Panc1 (cell line): ENCODE measurements around the gene NRCAM.

Source experiments
- CTCF ChIP-seq: fragments of 450-650 bp; IDR thresholded peaks from 2 replicates; pipeline ENCODE4 v1.5.1; 2017; ENCODE audit warnings: mild to moderate bottlenecking
- POLR2AphosphoS5 ChIP-seq: IDR thresholded peaks from 2 replicates; pipeline ENCODE4 v1.6.1; 2012; ENCODE audit warnings: mild to moderate bottlenecking, low read depth, low read length, moderate library complexity
- REST ChIP-seq, 2 experiments: IDR thresholded peaks; 2 replicates each; pipeline ENCODE4 v1.6.1; 2011 to 2012; ENCODE audit warnings: low read depth in 2 of 2, control low read depth in 1 of 2, low read length in 1 of 2, mild to moderate bottlenecking in 1 of 2, moderate library complexity in 1 of 2; ENCODE audit not compliant: insufficient read depth in 1 of 2

GRCh38 chr7:108311446-108312168 is 144.6 kb downstream of the NRCAM start:
- no peak for TF ChIP-seq CTCF
- TF ChIP-seq REST (IDR thresholded peaks at IDR 0.05; ENCODE audit: insufficient read depth in 1 of 2, low read depth in 2 of 2, low read length in 1 of 2): no peak
- no peak for TF ChIP-seq POLR2AphosphoS5
